Astrocyte of the cerebellum (primary cell): ENCODE measurements around the gene SAMD8.
"Not testable (repeated sequence)": the region's sequence is repeated elsewhere in the genome, so short reads cannot be mapped to it uniquely, and the experiment has no call there.

Source experiments
- DNase-seq: peaks from one replicate; pipeline ENCODE4 v3.0.0-alpha.2; 2011; ENCODE audit warnings: low read depth
- H3K4me3 ChIP-seq: 2 replicates; pipeline ENCODE4 v1.5.1; 2011; ENCODE audit warnings: mild to moderate bottlenecking, low read depth, low read length, moderate library complexity
- in situ Hi-C: cut with HindIII; loops from 2 replicates; pipeline ENCODE4 v1.10.0; 2017; ENCODE audit warnings: low sequenced_read_pairs
- TF ChIP-seq, protein P1 (sequence below): IDR thresholded peaks from 2 replicates; pipeline ENCODE4 v1.5.1; 2012; ENCODE audit warnings: low read length, low read depth, moderate library complexity, mild to moderate bottlenecking; ENCODE audit errors: missing control alignments

The SAMD8 gene

DNA sequence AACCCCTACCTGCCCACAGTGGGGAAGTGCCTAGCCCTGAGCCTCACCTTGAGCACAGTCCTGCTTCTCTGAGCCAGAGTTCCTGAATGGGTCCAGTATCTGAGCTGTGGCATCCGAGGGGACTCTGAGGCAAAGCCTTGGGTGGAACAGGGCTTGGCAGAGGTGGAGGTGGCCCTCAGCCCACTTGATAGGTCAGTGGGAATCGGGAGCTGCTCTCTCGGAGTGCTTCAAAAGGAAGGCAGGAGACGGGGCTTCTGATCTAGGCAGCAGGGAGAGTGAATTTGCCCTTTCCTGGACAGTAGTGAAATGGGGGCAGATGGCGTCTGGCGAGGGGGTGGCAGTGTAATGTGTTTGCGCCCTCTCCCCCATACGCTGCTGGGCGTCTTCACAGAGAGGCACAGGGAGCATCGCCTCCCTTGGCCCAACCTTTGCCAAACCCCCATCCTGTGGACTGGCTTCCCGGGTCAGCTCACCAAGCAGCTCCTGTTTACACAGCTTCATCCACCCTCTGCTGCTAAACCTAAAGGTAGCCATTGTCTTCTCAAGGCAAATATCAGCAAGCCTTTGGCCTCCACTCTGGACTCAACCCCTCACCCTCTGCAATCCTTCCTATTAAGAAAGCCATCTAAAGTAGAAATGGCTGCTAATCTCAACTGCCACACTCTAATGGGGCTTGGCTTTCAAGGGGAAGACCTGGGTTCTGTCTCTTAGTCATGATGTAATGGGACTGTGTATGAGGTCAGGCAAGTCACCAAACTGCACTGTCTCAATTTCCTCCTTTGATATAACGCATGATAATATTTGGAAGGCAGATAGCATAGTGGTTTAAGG lies 78.0 kb downstream of the SAMD8 start:
- in situ Hi-C loops, result no loop called here
- no peak for DNase-seq
- TF ChIP-seq, protein P1, sequence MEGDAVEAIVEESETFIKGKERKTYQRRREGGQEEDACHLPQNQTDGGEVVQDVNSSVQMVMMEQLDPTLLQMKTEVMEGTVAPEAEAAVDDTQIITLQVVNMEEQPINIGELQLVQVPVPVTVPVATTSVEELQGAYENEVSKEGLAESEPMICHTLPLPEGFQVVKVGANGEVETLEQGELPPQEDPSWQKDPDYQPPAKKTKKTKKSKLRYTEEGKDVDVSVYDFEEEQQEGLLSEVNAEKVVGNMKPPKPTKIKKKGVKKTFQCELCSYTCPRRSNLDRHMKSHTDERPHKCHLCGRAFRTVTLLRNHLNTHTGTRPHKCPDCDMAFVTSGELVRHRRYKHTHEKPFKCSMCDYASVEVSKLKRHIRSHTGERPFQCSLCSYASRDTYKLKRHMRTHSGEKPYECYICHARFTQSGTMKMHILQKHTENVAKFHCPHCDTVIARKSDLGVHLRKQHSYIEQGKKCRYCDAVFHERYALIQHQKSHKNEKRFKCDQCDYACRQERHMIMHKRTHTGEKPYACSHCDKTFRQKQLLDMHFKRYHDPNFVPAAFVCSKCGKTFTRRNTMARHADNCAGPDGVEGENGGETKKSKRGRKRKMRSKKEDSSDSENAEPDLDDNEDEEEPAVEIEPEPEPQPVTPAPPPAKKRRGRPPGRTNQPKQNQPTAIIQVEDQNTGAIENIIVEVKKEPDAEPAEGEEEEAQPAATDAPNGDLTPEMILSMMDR, result no peak
- H3K4me3 ChIP-seq, result no peak overlapping the region

DNA sequence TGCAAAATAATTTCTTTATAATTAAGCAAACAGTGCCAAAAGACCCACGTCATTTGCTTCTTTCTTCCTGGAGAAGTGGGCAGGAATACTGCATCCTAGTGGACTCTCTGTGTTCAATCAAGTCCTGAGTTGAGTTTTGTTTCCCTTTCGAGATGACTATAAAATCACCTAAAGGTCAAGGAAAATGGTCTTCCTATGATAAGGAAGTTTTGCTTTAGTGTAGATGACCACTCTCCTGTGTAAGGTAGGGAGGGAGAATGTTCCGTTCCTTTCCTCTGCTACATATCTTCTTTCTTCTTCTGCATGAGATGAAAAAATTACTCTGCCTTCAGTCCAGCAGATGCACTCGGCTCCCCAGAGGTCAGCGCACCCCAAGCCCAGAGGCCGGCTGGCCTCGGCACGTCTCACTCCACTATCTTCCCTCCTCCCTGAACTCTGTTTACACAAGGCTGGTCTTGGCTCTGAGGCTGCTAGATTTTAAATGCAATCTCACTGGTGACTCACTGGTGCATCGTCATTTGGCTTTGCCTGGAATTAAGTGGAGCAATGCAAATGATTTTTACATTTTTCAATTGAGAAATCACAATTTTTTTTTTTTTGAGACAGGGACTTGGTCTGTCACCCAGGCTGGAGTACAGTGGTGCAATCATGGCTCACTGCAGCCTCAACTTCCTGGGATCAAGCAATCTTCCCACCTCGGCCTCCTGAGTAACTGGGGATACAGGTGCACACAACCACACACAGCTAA lies 80.5 kb downstream of the SAMD8 start:
- DNase-seq, result peak; percentile 64
- TF ChIP-seq, protein P1, result peak; percentile 11
- no peak overlapping the region for H3K4me3 ChIP-seq
- in situ Hi-C loops, result no loop called here

DNA sequence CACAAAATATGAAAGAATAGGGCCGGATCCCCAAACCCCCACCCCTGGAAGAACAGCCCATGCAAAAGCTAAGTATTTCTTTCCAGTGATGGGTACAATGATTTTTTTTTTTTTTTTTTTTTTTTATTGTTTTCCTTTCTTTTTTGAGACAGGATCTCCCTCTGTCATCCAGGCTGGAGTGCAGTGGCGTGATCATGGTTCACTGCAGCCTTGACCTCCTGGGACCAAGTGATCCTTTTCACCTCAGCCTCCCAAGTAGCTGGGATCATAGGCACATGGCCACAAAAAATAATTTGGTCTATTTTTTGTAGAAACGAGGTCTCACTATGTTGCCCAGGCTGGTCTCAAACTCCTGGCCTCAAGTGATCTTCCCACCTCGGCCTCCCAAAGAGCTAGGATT lies 83.2 kb downstream of the SAMD8 start:
- DNase-seq, H3K4me3 ChIP-seq, in situ Hi-C loops: not testable (repeated sequence)

DNA sequence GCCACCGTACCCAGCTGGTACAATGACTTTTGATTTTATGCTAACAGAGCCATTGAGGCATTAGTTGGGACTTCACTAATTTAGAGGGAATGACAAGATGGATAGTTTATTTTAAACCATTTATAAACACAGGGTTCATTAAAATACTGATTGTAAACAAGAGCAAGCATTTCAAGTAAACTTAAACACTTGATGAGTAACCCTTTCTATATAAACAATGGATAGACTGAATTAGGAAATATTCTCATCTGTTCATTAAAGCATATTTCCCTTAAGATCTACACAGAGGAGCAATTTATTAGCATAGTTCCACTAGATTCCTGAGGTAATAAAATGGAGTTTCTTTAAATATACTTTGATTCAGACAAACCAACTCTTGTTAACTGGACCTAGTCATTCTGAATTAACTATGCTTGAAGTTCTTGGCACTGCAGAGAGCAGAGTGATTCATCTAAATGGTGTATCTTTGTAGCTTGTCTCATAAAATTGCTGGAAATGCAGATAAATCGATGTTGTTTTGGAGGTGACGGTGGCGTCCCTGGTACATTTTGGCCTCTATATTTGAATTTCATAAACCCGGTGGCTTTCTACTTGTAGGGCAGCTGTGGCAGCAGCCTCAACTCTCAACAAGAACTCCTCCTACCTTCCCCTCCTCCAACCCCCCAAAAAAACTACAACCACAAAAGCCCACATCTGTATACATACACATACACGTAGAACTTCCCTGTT lies 83.7 kb downstream of the SAMD8 start:
- H3K4me3 ChIP-seq, result no peak overlapping the region
- in situ Hi-C loops, result no loop called here
- TF ChIP-seq, protein P1, result no peak
- DNase-seq, result peak; percentile 46

DNA sequence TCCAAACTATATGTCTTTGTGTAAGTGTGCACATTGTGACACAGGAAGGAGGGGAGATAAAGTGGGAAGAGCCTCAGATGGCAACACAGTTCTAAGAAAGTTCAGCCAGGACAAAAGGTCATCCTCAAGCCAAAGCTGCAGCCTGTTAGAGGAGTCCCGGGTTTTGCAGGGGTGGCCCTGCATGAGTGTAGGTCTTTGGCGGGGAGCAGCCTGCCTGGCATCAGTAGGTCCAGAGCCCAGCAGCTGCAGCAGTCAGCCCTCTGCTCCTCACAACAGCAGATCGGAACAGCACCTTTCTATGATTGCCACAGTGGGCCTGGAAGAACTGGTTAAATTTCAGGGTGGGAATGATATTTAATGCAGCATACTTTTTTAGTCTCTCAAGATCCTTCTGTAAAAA lies 85.6 kb downstream of the SAMD8 start:
- DNase-seq, result no peak
- TF ChIP-seq, protein P1, result no peak
- in situ Hi-C loops, result no loop called here
- H3K4me3 ChIP-seq, result no peak overlapping the region

DNA sequence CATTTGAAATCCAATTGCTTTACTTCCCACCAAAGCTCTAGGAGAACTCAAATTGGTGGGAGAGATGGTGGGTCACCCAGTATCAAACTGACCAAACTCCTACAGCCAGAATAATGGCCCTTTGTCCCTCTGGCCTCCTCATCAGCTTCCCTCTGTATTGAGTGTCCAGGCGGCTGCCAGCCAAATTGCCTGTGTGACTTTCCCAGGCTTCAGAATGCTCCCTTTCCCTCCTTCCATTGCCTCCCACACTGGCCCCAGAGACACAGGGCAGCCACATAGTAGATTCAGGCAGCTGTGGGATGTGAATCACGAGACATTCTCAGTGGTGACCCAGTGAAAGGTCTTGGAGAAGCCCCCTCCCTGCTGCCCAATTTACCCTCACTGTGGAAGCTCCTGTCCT lies 86.5 kb downstream of the SAMD8 start:
- no peak overlapping the region for H3K4me3 ChIP-seq
- no peak for DNase-seq
- in situ Hi-C loops, result no loop called here
- TF ChIP-seq, protein P1, result no peak

DNA sequence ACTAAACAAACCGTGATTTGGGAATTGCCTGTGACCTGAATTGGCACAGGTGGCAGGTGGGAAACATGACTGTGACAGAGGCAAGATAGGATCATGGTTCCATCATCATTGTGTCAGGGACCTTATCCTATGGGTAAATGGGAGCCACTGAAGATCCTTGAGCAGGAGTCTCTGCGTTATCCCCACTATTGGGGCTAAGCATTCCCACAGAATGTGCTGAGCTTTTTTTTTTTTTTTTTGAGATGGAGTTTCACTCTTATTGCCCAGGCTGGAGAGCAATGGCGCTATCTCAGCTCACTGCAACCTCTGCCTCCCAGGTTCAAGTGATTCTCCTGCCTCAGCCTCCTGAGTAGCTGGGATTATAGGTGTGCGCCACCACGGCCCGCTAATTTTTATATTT lies 88.5 kb downstream of the SAMD8 start:
- H3K4me3 ChIP-seq, DNase-seq, in situ Hi-C loops: not testable (repeated sequence)
